Measurements from ENCODE around the gene TEPSIN.

- TF ChIP-seq CTCF (IDR thresholded peaks at IDR 0.05; ENCODE audit: borderline replicate concordance, extremely low read depth, low read length, poor library complexity, severe bottlenecking) = no peak
- no peak for TF ChIP-seq EZH2 (IDR thresholded peaks at IDR 0.05; ENCODE audit: borderline replicate concordance, low read depth, low read length, severe bottlenecking)
Observed at GRCh38 chr17:81265576-81265975, 26.7 kb upstream of the TEPSIN start.

Data from DND-41 (cell line).